H54 (cell line): Measurements from ENCODE around the gene GC.
A peak's percentile ranks its signal among the peaks of the same experiment; 100 is the strongest.

Experiments
- DNase-seq: peaks from one replicate; pipeline ENCODE4 v3.0.0; 2011; ENCODE audit warnings: low spot score, mixed read lengths; ENCODE audit not compliant: insufficient read length
- FAIRE-seq: peaks from 3 replicates; lab custom pipeline; 2011; peaks lifted over from hg19 to GRCh38; lab: Jason Lieb, UNC
- POLR2A ChIP-seq: IDR thresholded peaks from 2 replicates; pipeline ENCODE4 v1.6.1; 2011; ENCODE audit warnings: low read depth, mild to moderate bottlenecking, low read length

Gene GC

DNA sequence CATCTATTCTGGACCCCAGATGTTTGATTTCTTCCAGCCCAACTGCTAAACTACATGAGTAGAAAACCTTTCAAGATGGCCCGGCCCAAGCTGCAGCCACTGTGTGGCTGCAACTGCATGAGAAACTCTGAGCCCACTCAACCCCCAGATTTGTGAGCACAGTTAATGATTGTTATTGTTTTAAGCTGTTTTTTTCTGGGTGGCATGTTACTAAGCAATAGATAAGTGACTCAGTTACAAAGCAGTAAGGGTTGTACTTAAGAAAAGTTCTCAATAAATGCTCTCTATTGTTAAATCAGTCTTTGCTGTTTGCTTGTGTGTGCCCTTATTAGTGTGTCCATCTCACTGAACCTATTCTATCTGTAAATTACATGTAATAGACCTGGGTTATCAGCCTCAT lies 51.8 kb downstream of the GC start:
- FAIRE-seq = no peak
- TF ChIP-seq POLR2A = no peak

DNA sequence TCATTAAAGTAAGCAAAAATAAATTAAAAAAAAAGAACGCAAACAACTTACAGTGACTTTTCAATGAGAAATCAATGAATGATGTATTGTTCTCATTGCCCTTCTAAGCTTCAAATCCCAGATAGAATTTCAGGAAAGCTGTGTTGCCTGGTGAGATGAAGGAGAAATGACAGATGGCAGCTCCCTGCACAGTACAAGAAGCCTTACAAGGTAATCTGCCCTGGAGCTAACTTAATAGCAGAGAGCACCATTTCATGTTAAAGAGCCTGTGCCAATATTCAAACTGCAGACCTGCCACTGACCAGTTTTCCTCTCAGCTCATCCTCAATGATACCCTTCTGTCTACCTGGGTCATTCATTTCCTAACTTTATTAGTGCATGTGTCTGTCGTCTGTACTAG lies 54.0 kb downstream of the GC start:
- TF ChIP-seq POLR2A = no peak
- FAIRE-seq (no peak), DNase-seq (no peak)

More for the DNA sequence above, 51.8 kb downstream of the GC start:
- no peak for DNase-seq

DNA sequence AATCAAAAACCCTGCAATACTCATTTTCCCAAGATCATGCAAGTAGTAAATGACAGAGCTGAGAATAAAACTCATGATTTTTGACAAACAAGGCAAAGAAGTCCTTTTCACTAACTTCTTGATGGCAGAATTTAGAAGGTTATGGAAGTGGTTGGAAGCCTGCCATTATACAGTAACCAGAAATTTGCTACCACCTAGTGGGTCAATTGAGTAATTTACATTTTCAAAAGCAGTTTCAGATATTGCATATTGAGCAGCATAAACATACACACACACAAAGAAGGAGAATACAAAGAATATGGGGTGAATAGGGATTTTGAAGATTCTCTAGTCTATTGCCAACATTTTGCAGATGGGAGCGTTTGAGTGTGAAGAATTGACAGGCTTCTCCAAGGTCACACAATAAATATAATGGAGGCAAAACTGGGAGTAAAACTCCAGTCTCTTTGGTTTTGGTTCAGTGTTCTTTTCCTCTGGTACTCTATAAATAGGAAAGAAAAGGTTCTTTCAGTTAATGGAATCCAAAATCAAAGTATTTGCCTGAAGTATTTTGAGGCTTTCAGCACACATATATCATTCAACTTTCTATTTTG lies 70.2 kb downstream of the GC start:
- no peak for TF ChIP-seq POLR2A
- FAIRE-seq = no peak

DNA sequence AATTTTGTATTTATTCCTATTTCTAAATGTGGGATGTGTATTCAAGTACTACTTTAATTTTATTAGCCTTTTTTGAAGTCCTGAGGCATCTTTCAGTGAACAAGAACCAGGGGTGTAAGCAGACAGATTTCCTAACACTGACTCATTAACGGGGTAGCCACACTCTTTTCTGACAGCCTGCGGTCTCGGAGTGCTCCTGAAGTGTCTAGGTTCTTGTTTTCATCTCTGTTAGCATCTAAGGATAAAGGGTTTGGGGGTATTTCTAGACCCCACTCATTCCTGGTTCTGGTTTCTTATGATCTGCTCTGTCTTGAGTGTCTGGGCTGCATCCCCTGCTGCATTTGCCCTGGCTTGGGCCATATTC lies 71.9 kb downstream of the GC start:
- no peak for FAIRE-seq
- no peak for TF ChIP-seq POLR2A
- no peak for DNase-seq

More for the DNA sequence above, 70.2 kb downstream of the GC start:
- DNase-seq = peak; percentile 0

DNA sequence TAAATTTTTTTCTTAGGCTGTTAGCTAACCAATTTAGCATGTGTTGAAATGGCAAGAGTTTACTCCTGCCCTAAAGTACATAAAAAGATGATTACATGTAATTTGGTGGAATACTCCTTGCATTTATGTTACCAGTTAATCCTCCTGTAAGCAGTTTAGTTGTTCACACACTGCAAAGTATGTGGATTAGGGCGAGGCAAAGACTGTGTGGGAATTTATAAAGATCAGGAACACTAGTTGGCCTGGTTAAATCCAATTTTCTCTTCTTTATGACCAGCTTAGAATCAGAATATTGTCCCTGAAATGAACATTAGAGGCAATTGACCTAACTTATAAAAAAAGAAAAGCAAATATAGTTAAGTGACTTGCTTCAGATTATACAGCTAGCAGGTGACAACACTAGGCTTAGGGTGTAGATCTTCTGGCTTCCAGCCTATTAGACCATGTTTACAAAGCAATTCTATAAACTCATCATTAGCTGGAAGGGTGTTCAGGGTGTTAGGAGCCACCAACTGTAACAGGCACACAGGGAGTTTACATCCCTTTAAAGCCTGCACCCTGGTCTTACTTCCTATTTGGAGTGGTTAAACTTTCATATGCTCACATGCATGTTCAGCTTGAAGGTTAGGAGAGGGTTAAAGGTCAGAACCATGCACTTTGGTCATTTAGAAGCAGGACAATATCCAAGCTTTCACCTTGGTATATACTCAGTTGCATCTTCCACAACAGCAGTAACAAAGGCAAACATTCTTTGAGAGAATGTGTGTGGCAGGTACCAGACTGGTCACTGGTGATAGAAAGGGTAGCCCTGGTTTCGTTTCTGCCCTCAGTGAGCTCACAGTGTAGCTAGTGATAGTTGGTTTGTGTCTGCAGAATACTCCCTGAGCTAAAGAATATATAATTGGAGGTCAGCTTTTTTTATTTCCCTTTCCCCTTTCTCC lies 72.6 kb downstream of the GC start:
- DNase-seq = no peak
- FAIRE-seq = no peak
- TF ChIP-seq POLR2A = no peak

DNA sequence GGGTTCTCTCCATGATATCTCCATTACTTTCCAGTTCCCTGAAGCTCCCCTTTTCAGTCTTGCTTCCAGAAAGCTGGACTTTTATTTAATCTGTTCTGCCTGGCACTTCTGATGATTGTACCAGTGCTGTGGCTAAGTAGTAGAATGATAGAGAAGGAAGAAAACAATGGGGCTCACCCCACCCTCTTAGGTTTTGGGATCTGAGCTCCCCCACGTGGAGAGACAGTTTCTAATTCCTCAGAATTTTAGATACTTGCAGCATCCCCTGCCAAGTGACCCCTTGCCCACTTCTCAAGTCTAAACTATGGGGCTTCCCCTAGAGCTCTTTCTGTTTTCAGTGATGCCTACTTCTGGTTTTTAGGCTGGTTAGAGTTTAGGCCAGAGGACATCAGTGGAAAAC lies 73.9 kb downstream of the GC start:
- TF ChIP-seq POLR2A = no peak
- no peak for DNase-seq
- no peak for FAIRE-seq

DNA sequence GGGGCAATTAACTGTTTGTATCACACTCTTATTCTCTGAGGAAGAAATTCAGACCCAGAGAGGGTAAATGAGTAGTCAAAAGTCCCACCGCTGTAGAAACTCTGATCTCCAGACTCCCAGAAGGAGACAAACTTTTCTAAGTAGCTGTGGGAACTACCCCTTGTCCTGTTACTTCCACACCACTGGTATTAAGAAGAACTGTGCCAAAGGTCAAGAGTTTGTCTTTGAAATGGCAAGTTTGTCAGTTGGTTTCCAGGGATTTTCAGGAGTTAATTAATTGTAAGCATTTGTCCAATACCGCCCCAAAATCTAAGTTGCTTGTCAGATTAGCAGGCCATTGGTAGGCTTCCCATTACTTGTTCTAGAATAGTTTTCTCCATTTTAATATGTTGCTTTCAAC lies 85.7 kb downstream of the GC start:
- FAIRE-seq (no peak), DNase-seq (no peak)
- TF ChIP-seq POLR2A = no peak

DNA sequence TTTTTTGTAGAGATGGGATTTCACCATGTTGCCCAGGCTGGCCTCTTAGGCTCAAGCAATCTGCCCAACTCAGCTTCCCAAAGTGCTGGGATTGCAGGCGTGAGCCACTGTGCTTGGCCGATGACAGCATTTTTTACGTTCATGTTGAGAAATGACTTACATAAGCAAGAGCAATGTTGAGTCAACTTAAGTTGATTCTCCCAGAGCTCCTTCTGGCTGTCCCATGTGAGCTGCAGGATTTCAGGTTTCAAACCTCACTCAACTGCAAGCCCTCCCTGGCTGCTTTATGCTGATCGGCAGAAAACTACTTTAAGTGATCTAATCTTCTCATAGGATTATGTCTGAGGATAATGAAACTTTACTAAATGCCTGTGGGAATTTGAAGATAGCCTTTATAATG lies 86.8 kb downstream of the GC start:
- no peak for FAIRE-seq
- DNase-seq = no peak
- no peak for TF ChIP-seq POLR2A

DNA sequence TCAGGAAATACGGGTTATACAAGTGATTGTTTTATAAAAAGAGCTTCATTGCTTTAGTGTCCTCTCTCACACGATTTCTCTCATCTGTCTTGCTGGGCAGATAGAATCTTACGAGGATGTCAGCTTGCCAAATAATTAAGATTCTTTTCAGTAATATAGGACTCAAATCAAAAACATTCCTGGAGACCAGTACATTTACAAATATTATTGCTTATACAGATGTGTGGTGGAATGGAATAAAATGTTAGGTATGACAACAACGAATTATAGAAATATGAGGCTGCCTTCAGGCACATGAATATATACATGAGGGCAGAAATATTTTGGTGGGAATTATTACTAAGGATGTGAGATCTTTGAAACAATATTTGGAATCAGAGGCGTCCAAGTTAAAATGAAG lies 88.9 kb downstream of the GC start:
- FAIRE-seq (no peak), DNase-seq (no peak)
- no peak for TF ChIP-seq POLR2A

DNA sequence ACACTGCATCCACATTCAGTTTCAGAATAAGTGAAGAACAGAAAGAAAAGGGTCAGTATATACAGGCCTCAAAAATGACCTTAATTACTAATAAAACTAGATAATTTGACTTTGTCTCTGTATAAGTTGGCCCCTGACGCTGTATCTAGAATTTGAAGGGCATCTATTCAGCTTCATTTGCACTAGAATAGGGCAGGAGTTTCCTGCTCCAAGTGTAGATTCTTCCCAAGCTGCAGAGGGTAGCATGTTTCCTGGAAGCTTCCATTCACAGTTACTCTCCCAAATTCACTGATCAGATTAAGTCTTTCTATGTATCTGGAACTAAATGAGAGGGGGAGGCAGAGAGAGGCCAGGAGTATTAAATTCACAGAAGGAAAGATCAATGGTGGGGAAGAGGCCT lies 90.9 kb downstream of the GC start:
- no peak for DNase-seq
- no peak for FAIRE-seq
- no peak for TF ChIP-seq POLR2A

DNA sequence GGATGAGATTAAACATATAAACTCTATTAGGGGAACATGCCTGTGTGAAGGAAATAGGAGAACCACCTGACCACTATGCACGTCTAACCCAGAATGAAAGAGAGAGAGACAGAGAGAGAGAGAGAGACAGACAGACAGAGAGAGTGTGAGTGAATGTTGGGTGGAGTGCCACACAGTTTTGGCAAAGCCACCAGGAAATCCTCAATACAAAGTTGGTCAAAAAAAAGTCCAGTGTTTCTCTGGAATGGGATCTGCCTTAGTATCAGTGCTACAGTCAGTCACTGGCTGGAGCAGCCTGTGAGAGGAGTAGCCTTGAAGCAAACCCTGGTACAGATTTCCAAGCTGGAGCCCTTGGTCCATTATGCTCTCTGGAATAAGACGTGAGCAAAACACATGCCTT lies 91.7 kb downstream of the GC start:
- no peak for TF ChIP-seq POLR2A
- FAIRE-seq (no peak), DNase-seq (no peak)
